ENCODE measurements around the gene PBX1. TPM values are rescaled to one million over a fixed set of nuclear protein-coding genes. Genes with fewer than 3 reads are reported as not detected.

PBX1 gene
- total RNA-seq, 4 donors from 2014 or later = 33.3 to 61.8 (median 56.2) TPM

DNA sequence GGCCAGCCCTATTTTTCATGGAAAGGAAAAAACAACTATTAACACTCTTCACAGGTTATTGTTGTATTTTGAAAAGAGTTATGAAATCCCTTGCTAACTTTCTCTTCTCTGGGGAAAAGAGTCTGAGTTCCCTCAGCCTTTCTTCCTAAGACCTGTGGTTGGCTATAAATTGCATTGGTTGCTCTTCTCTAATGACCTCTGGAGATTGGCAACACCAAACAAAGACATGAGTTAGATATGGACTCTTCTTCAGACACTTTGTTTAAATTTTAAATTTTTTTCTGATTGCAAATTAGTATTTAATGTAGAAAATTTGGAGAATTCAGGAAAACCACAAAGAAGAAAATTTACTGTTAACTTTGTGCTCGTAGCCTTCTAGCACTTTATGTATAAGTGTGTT is 275.7 kb downstream of the PBX1 start:
- ATAC-seq (ENCODE audit: low FRiP score) = no peak
- TF ChIP-seq, protein P1, sequence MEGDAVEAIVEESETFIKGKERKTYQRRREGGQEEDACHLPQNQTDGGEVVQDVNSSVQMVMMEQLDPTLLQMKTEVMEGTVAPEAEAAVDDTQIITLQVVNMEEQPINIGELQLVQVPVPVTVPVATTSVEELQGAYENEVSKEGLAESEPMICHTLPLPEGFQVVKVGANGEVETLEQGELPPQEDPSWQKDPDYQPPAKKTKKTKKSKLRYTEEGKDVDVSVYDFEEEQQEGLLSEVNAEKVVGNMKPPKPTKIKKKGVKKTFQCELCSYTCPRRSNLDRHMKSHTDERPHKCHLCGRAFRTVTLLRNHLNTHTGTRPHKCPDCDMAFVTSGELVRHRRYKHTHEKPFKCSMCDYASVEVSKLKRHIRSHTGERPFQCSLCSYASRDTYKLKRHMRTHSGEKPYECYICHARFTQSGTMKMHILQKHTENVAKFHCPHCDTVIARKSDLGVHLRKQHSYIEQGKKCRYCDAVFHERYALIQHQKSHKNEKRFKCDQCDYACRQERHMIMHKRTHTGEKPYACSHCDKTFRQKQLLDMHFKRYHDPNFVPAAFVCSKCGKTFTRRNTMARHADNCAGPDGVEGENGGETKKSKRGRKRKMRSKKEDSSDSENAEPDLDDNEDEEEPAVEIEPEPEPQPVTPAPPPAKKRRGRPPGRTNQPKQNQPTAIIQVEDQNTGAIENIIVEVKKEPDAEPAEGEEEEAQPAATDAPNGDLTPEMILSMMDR (IDR thresholded peaks at IDR 0.05) = no peak
- no peak for DNase-seq (ENCODE audit: low spot score)

DNA sequence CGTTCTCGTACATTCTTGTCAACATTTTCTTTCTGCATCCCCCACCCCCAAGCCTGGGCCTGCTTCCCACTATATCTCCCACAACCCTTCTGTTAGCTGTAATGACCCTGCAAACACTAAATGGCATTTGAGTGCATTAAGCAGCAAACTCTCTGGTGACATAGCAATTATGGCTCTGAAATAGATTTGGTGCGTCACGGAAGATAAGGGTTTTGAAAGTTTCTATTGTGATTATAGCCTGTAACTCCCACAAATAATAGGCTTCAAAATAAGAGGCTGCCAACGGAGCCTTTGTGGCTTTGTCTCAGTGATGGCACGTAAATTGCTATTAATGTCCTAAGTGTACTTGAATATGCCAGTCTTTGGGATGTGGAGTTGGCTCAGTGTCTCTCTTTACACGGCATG is 277.6 kb downstream of the PBX1 start:
- DNase-seq (ENCODE audit: low spot score) (no peak), ATAC-seq (ENCODE audit: low FRiP score) (no peak)
- TF ChIP-seq, protein P1 (IDR thresholded peaks at IDR 0.05) = no peak

DNA sequence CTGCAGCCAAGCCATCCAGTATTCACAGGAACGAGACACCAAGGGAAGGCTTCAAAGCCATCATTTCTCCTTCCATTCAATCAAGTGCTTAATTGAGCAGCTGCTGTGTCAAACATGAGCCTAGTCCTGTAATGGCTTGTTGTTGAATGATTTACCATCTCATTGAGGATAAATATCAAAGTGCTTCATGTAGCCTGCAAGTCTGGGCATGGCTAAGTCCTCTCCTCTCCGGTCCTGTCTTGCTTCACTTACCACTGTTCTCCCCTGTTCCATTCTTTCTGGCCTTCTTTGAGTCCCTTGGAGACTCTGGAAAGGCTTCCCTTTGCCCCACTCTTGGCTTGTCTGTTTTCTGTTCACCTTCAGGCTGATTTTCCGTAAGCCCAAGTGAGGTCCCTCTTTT is 279.8 kb downstream of the PBX1 start:
- ATAC-seq (ENCODE audit: low FRiP score) = no peak
- TF ChIP-seq, protein P1 (IDR thresholded peaks at IDR 0.05) = no peak
- no peak for DNase-seq (ENCODE audit: low spot score)

DNA sequence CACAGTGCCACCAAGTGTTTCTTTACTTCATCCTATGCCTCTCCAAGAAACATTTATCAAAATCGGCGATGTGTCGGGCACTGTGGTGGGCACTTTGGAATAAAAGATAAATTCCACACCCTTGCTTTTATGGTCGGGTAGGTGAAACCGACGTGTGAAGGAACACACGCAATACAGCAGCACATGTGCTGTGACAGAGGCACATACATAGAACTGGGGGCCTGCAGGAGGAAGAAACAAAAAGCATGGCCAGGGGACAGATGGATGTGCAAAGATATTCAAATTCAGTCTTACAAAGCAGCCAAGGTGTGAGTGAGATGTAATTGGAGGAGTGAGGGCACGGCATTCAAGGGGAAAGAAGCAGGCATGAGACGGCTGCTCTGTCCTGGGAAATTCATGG is 282.0 kb downstream of the PBX1 start:
- DNase-seq (ENCODE audit: low spot score) (no peak), ATAC-seq (ENCODE audit: low FRiP score) (no peak)
- TF ChIP-seq, protein P1 (IDR thresholded peaks at IDR 0.05) = no peak

DNA sequence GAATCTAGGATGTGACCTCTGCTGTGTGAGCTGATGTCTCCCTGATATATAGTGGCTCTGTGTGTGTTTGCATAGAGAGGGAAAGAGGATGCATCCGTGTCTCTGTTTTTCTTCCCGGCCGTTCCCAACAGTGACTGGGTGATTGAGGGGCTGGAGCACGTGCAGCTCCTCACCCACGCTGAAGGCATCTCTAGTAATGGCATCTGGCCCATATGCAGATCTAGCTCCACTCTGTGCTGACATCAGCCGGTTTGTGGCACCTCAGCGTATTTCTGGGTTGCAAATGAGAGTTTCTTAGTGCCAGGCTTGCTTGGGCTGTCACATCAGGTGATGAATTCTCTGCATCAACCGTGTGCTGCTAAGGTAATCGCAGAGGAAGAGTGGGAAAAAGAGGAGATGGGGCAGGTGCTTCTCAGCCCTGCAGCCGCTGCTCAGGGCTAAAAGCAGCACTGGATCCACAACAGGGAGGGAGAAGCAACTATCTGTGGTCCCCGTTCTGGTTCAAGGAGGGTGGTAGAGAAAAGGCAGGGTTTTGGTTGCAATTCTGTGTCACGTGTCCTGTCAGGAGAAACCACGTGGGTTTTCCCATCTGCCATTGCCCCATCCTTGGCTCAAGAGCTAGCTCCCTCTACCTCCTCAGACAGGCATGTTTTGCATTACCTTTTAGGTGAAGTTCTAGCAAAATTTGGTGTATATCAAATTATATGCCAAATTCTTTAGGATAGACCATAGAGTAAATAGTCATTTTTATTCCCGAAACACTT is 282.9 kb downstream of the PBX1 start:
- DNase-seq (ENCODE audit: low spot score) (no peak), ATAC-seq (ENCODE audit: low FRiP score) (no peak)
- TF ChIP-seq, protein P1 (IDR thresholded peaks at IDR 0.05) = no peak

DNA sequence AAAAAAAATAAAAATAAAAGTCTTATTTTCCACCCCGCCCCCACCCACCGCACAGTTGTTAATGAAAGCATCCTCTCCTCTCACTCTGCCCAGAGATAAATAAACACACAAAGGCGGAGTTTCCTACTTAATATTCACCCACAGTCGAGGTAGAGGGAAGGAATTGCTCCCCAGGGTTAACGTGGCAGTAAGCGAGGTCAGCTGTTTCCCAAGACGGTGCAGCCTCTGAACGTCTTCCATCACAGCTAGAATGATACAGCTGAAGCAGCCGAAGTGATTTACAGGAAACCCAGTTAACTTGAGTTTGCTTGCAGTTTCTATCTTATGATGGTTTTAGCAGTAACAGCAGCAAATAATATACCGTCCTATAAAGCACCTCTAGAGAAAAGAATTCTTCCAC is 283.9 kb downstream of the PBX1 start:
- TF ChIP-seq, protein P1 (IDR thresholded peaks at IDR 0.05) = no peak
- DNase-seq (ENCODE audit: low spot score) (no peak), ATAC-seq (ENCODE audit: low FRiP score) (no peak)

All from omental fat pad (tissue), 4 donors.